ENCODE results near the gene PDGFRB. TPM values are rescaled to one million over a fixed set of nuclear protein-coding genes. Genes with fewer than 3 reads are reported as not detected.

Gene PDGFRB
- total and polyA plus RNA-seq, 9 of the 15 experiments (the other 6 are each of a cell fraction or from before 2014, with no cell fraction given) = 0.01 to 1.5 (median 0.09) TPM; not detected in 3

- TF ChIP-seq AFF1 (IDR thresholded peaks at IDR 0.05; ENCODE audit: low read depth in 1 of 2, partially characterized antibody in 2 of 2) (peak in 1 of 2 experiments; percentile 65), TRIM24 (IDR thresholded peaks at IDR 0.05) (peak in 1 of 2 experiments; percentile 56; a peak in 1 of 4 replicates), NR2C2 (CRISPR knock-in tag; IDR thresholded peaks at IDR 0.05) (no peak), NR2C2 (tag; IDR thresholded peaks at IDR 0.05) (0 out of 2 replicates have a peak, but pooled peaks have one; percentile 49), KAT2B (IDR thresholded peaks at IDR 0.05; ENCODE audit: low read depth, low read length) (no peak), CHCHD3 (CRISPR knock-in tag; IDR thresholded peaks at IDR 0.05) (no peak), ETS1 (conservative IDR thresholded peaks at IDR 0.05; ENCODE audit: control insufficient read depth, low read depth, low read length) (no peak), TCF3 (CRISPR knock-in tag; IDR thresholded peaks at IDR 0.05) (peak; percentile 46), TEAD1 (CRISPR knock-in tag; IDR thresholded peaks at IDR 0.05) (peak in 1 of 2 experiments; percentile 34; a peak in 1 of 4 replicates), ZNF174 (CRISPR knock-in tag; IDR thresholded peaks at IDR 0.05) (no peak), ARID1B (IDR thresholded peaks at IDR 0.05) (peak; percentile 77), ZBTB34 (CRISPR knock-in tag; IDR thresholded peaks at IDR 0.05) (no peak), NRF1 (conservative IDR thresholded peaks at IDR 0.05 in 1 of 2, IDR thresholded peaks at IDR 0.05 in 1 of 2) (peak in 1 of 2 experiments; percentile 34; a peak in 2 of 4 replicates), ATF7 (IDR thresholded peaks at IDR 0.05) (peak; percentile 80; the same call in 1 of the 2 replicates), ATF1 (CRISPR knock-in tag; IDR thresholded peaks at IDR 0.05) (no peak), ATF1 (tag; IDR thresholded peaks at IDR 0.05) (peak; percentile 59), NR4A1 (CRISPR knock-in tag; IDR thresholded peaks at IDR 0.05) (no peak), NR4A1 (tag; IDR thresholded peaks at IDR 0.05) (peak; percentile 73; the same call in 1 of the 2 replicates)
- TF ChIP-seq, protein P1, sequence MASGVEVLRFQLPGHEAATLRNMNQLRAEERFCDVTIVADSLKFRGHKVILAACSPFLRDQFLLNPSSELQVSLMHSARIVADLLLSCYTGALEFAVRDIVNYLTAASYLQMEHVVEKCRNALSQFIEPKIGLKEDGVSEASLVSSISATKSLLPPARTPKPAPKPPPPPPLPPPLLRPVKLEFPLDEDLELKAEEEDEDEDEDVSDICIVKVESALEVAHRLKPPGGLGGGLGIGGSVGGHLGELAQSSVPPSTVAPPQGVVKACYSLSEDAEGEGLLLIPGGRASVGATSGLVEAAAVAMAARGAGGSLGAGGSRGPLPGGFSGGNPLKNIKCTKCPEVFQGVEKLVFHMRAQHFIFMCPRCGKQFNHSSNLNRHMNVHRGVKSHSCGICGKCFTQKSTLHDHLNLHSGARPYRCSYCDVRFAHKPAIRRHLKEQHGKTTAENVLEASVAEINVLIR (CRISPR knock-in tag; IDR thresholded peaks at IDR 0.05) = no peak
- TF ChIP-seq, protein P2, sequence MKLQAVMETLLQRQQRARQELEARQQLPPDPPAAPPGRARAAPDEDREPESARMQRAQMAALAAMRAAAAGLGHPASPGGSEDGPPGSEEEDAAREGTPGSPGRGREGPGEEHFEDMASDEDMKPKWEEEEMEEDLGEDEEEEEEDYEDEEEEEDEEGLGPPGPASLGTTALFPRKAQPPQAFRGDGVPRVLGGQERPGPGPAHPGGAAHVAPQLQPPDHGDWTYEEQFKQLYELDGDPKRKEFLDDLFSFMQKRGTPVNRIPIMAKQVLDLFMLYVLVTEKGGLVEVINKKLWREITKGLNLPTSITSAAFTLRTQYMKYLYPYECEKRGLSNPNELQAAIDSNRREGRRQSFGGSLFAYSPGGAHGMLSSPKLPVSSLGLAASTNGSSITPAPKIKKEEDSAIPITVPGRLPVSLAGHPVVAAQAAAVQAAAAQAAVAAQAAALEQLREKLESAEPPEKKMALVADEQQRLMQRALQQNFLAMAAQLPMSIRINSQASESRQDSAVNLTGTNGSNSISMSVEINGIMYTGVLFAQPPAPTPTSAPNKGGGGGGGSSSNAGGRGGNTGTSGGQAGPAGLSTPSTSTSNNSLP (IDR thresholded peaks at IDR 0.05; ENCODE audit: borderline replicate concordance, low read depth, low read length) = 0 out of 2 replicates have a peak, but pooled peaks have one; percentile 18
Observed at GRCh38 chr5:150142959-150143349, 12.7 kb downstream of the PDGFRB start (continued).
